Fibroblast of lung (primary cell): Measurements from ENCODE around the gene CRELD1.

Experiments used
- EZH2 ChIP-seq: IDR thresholded peaks from 2 replicates; pipeline ENCODE4 v1.5.1; 2012; ENCODE audit warnings: low read length, control low read depth, mild to moderate bottlenecking; ENCODE audit errors: missing control alignments
- TF ChIP-seq, protein P1 (sequence below), 2 donors: IDR thresholded peaks in 1 of 2; conservative IDR thresholded peaks in 1 of 2; 1 replicate in 1 of 2; 2 replicates in 1 of 2; pipeline ENCODE4 v1.5.1; 2011 to 2012; ENCODE audit warnings: low read length in 2 of 2, control low read depth in 1 of 2, inconsistent platforms in 1 of 2, low read depth in 1 of 2, mild to moderate bottlenecking in 1 of 2

DNA sequence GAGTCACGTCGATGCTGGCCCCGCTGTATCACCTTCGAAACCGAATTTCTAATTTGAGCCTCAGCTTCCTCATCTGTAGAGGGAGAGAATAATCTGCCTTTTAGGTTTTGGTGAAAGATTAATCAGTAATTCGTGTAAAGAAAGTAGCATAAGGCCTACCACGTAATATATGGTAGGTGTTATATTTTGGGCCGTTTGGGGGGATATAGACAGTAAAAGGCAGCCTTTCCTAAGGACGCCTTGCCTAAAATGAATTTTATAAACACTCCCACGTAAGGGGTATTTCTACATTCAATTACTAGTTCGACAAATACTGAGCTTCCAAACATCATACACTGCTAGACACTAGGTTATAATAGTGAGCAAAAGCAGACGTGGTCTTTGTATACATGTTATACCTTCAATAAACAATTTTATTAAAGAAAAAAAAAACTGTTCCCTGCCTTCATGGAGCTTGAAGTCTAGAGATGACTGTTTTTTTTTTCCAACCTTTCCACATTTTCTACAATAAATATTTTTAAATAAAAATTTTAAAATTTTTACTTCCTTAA lies 42.5 kb upstream of the CRELD1 start:
- TF ChIP-seq, protein P1, sequence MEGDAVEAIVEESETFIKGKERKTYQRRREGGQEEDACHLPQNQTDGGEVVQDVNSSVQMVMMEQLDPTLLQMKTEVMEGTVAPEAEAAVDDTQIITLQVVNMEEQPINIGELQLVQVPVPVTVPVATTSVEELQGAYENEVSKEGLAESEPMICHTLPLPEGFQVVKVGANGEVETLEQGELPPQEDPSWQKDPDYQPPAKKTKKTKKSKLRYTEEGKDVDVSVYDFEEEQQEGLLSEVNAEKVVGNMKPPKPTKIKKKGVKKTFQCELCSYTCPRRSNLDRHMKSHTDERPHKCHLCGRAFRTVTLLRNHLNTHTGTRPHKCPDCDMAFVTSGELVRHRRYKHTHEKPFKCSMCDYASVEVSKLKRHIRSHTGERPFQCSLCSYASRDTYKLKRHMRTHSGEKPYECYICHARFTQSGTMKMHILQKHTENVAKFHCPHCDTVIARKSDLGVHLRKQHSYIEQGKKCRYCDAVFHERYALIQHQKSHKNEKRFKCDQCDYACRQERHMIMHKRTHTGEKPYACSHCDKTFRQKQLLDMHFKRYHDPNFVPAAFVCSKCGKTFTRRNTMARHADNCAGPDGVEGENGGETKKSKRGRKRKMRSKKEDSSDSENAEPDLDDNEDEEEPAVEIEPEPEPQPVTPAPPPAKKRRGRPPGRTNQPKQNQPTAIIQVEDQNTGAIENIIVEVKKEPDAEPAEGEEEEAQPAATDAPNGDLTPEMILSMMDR (conservative IDR thresholded peaks at IDR 0.05 in 1 of 2, IDR thresholded peaks at IDR 0.05 in 1 of 2; ENCODE audit: low read depth in 1 of 2, low read length in 2 of 2): no peak
- TF ChIP-seq EZH2: no peak
